T-cell (primary cell): ENCODE data around the gene MFAP1. TPM values are rescaled to one million over a fixed set of nuclear protein-coding genes. Genes with fewer than 3 reads are reported as not detected.

Source experiments
- ATAC-seq, 4 experiments: fragments of 200-7000 bp in 3 of 4; fragments of 150-1000 bp in 1 of 4; cut with Tn5 transposase; replicated peaks in 1 of 4; 1 replicate in 3 of 4; 2 replicates in 1 of 4; pipeline ENCODE4 v1.10.0; 2021; ENCODE audit warnings: moderate library complexity in 3 of 4, mild to moderate bottlenecking in 2 of 4, moderate number of reproducible peaks in 1 of 4
- CTCF ChIA-PET, 2 donors: fragments of 300-600 bp; sonication (Branson Sonifier 250); formaldehyde crosslinking; loops; one replicate each; lab custom pipeline; 2022; ENCODE audit warnings: antibody characterized with exemption in 2 of 2; lab: Charles Lee
- POLR2A ChIA-PET, 2 donors: fragments of 300-600 bp; sonication (Branson Sonifier 250); formaldehyde crosslinking; loops; one replicate each; lab custom pipeline; 2022; ENCODE audit warnings: antibody characterized with exemption in 2 of 2; lab: Charles Lee
- DNase-seq, 35 experiments: peaks; one replicate each; pipeline versions ENCODE4 v3.0.0 to v3.0.0-alpha.2; 2013 to 2023
- H3K27ac ChIP-seq: one replicate; pipeline ENCODE4 v1.5.1; 2013; ENCODE audit warnings: low read length
- H3K27me3 ChIP-seq, 2 experiments: replicated peaks in 1 of 2; 1 replicate in 1 of 2; 2 replicates in 1 of 2; pipeline versions ENCODE4 v1.6.1 to v1.7.0; 2013; ENCODE audit warnings: low read length in 1 of 2, mixed read lengths in 1 of 2; ENCODE audit not compliant: control insufficient read depth in 2 of 2, insufficient read depth in 2 of 2; ENCODE audit errors: extremely low read depth in 1 of 2
- H3K36me3 ChIP-seq, 2 donors: 1 replicate in 1 of 2; 2 replicates in 1 of 2; pipeline versions ENCODE4 v1.6.1 to v1.7.0; 2013; ENCODE audit warnings: low read length in 1 of 2; ENCODE audit not compliant: control insufficient read depth in 2 of 2, insufficient read depth in 1 of 2; ENCODE audit errors: extremely low read depth in 1 of 2
- H3K4me1 ChIP-seq, 2 experiments: 1 replicate in 1 of 2; 2 replicates in 1 of 2; pipeline versions ENCODE4 v1.6.1 to v1.7.0; 2013; ENCODE audit warnings: low read length in 2 of 2, mixed read lengths in 1 of 2; ENCODE audit not compliant: insufficient read depth in 2 of 2, control insufficient read depth in 1 of 2; ENCODE audit errors: extremely low read depth in 1 of 2
- H3K4me3 ChIP-seq, 2 donors: 1 replicate in 1 of 2; 2 replicates in 1 of 2; pipeline versions ENCODE4 v1.5.1 to v1.7.0; 2013; ENCODE audit warnings: mild to moderate bottlenecking in 2 of 2, low read length in 1 of 2, moderate library complexity in 1 of 2; ENCODE audit not compliant: control insufficient read depth in 1 of 2; ENCODE audit errors: extremely low read depth in 1 of 2
- H3K9me3 ChIP-seq: 2 replicates; pipeline ENCODE4 v1.7.0; 2013
- H3K27ac Mint-ChIP-seq, 2 donors: one replicate each; pipeline ENCODE4 v1.8.0; 2020 to 2021; ENCODE audit warnings: mild to moderate bottlenecking in 2 of 2, mixed read lengths in 2 of 2
- H3K27me3 Mint-ChIP-seq, 2 donors: one replicate each; pipeline ENCODE4 v1.8.0; 2021 to 2022; ENCODE audit warnings: mixed read lengths in 2 of 2
- H3K36me3 Mint-ChIP-seq: one replicate; pipeline ENCODE4 v1.8.0; 2021; ENCODE audit warnings: mixed read lengths
- H3K4me1 Mint-ChIP-seq, 3 donors: one replicate each; pipeline ENCODE4 v1.8.0; 2020 to 2022; ENCODE audit warnings: mixed read lengths in 3 of 3, mild to moderate bottlenecking in 1 of 3
- H3K4me3 Mint-ChIP-seq, 3 donors: one replicate each; pipeline ENCODE4 v1.8.0; 2020 to 2022; ENCODE audit warnings: mild to moderate bottlenecking in 3 of 3, mixed read lengths in 3 of 3, moderate library complexity in 3 of 3
- H3K9me3 Mint-ChIP-seq, 3 donors: one replicate each; pipeline ENCODE4 v1.8.0; 2020 to 2022; ENCODE audit warnings: mixed read lengths in 3 of 3
- WGBS: methylation state at CpG from one replicate; pipeline ENCODE4 v1.1.5; 2013; ENCODE audit warnings: missing lambda C conversion rate; ENCODE audit not compliant: insufficient coverage; 5-methylcytosine and 5-hydroxymethylcytosine counted together
- total RNA-seq, 35 experiments: library from RNA in 6 of 35; stranded (reverse) in 6 of 35; fragments of 120-200 nt in 1 of 35; gene quantifications; one replicate each; pipeline versions ENCODE4 v1.2.1 to v1.2.4 and lab custom pipeline; 2013 to 2026

MFAP1 gene
- total RNA-seq (10 to 100 TPM in 4 of 5 donors, 1 to 10 TPM in 1; 9.6 to 22.1 (median 21.0) TPM), total RNA-seq (lab: John Stamatoyannopoulos, UW) (15.0 to 84.4 (median 37.1) reads per million in 29 experiments)
- 14.7 TPM for total RNA-seq (2013)

- DNase-seq (peak; percentile 74 to 98 (median 89)), ATAC-seq (peak; percentile 89 to 93 (median 90))
- no peaks in the 10 kb centered on the region for H3K27me3 ChIP-seq
- WGBS, result 4% methylated on average over 32 of the region's 46 CpGs
- H3K27ac Mint-ChIP-seq, result peak within 1 kb of the TSS; percentile 97 to 98
- peak within 1 kb of the TSS; percentile 96 to 99 for H3K4me3 ChIP-seq
- no peaks in the 10 kb centered on the region for H3K9me3 Mint-ChIP-seq
- no peaks in the 10 kb centered on the region for H3K9me3 ChIP-seq
- POLR2A ChIA-PET, result interaction anchor here (0.5 to 1.6 kb wide), 18 partner anchors 8 to 738 kb away, joined by 3 to 19 read pairs (median 4); partner anchors contain the start of genes HYPK (in 2 of the 2), ELL3 (in 1 of the 2), GOLM2 (in 1 of the 2) and PDIA3 (in 1 of the 2)
- H3K4me1 Mint-ChIP-seq, result peaks cover 54 to 76% (median 64%) of the 10 kb centered on the region in 3 donors
- CTCF ChIA-PET, result interaction anchor here in 1 of 2 donors (0.6 to 1.8 kb wide), 6 partner anchors 16 to 1083 kb away, joined by 3 to 6 read pairs (median 4); partner anchors contain the start of genes ELL3, HYPK and SERINC4
- H3K4me1 ChIP-seq, result peaks cover 32 to 58% of the 10 kb centered on the region in 2 experiments
- H3K27ac ChIP-seq, result peak within 1 kb of the TSS; percentile 92
- peak within 1 kb of the TSS; percentile 98 to 99 (median 98) for H3K4me3 Mint-ChIP-seq
- peaks cover 3% of the 10 kb centered on the region for H3K36me3 Mint-ChIP-seq
- no peaks in the 10 kb centered on the region for H3K36me3 ChIP-seq
- H3K27me3 Mint-ChIP-seq, result no peaks in the 10 kb centered on the region
These were observed at the start of gene MFAP1 for GRCh38 chr15:43824302-43825246. MFAP1 (minus strand) TSS chr15:43824690; CDS start chr15:43824569, 121 bp downstream.

- ATAC-seq (no peak), DNase-seq (no peak)
- Mint-ChIP-seq H3K4me3 (no peak overlapping the region), H3K9me3 (no peaks in the 10 kb centered on the region), H3K36me3 (peaks cover 22% of the 10 kb centered on the region), H3K4me1 (no peaks in the 10 kb centered on the region), H3K27ac (no peak overlapping the region), H3K27me3 (no peaks in the 10 kb centered on the region)
- H3K9me3 ChIP-seq, result no peaks in the 10 kb centered on the region
- no peaks in the 10 kb centered on the region for H3K27me3 ChIP-seq
- POLR2A ChIA-PET, result no interaction called here
- H3K36me3 ChIP-seq, result peaks cover 0 to 5% of the 10 kb centered on the region in 2 donors
- no peak overlapping the region for H3K27ac ChIP-seq
- CTCF ChIA-PET, result no interaction called here
- WGBS, result 97% methylated on average over 5 of the region's 10 CpGs
- no peak overlapping the region for H3K4me3 ChIP-seq
- no peaks in the 10 kb centered on the region for H3K4me1 ChIP-seq
These were observed 49.2 kb upstream of the MFAP1 start for GRCh38 chr15:43873651-43874050.

GRCh38 chr15:43872416-43873020 lies 48.0 kb upstream of the MFAP1 start:
- Histone ChIP-seq H3K4me1 (no peaks in the 10 kb centered on the region), H3K4me3 (no peak overlapping the region), H3K36me3 (peaks cover 0 to 5% of the 10 kb centered on the region in 2 donors), H3K9me3 (no peaks in the 10 kb centered on the region), H3K27ac (no peak overlapping the region), H3K27me3 (no peaks in the 10 kb centered on the region)
- ChIA-PET CTCF (interaction anchor here in 1 of 2 donors (0.6 kb wide), 1 partner anchor 33 kb away, joined by 3 read pairs; no protein-coding TSS in a partner anchor), POLR2A (no interaction called here)
- DNase-seq, result peak in 5 of 35 experiments; percentile 2 to 40 (median 7)
- H3K27ac Mint-ChIP-seq, result no peak overlapping the region
- 95% methylated on average over 3 of the region's 6 CpGs for WGBS
- peaks cover 24% of the 10 kb centered on the region for H3K36me3 Mint-ChIP-seq
- H3K4me1 Mint-ChIP-seq, result peaks cover 0 to 2% (median 0%) of the 10 kb centered on the region in 3 donors
- no peak overlapping the region for H3K4me3 Mint-ChIP-seq
- ATAC-seq, result no peak
- no peaks in the 10 kb centered on the region for H3K27me3 Mint-ChIP-seq
- H3K9me3 Mint-ChIP-seq, result no peaks in the 10 kb centered on the region

- H3K4me1 Mint-ChIP-seq, result peaks cover 0 to 2% (median 0%) of the 10 kb centered on the region in 3 donors
- CTCF ChIA-PET, result interaction anchor here in 1 of 2 donors (0.6 kb wide), 1 partner anchor 34 kb away, joined by 3 read pairs; no protein-coding TSS in a partner anchor
- no CpG with 5 or more reads among the region's 2 CpGs for WGBS
These were observed 47.3 kb upstream of the MFAP1 start for GRCh38 chr15:43871835-43872234.

GRCh38 chr15:43868406-43868805 lies 43.9 kb upstream of the MFAP1 start:
- Mint-ChIP-seq H3K27me3 (no peaks in the 10 kb centered on the region), H3K36me3 (peaks cover 36% of the 10 kb centered on the region), H3K9me3 (no peaks in the 10 kb centered on the region), H3K4me1 (peaks cover 0 to 2% (median 0%) of the 10 kb centered on the region in 3 donors), H3K27ac (no peak overlapping the region), H3K4me3 (no peak overlapping the region)
- Histone ChIP-seq H3K27me3 (no peaks in the 10 kb centered on the region), H3K4me1 (no peaks in the 10 kb centered on the region), H3K27ac (no peak overlapping the region), H3K4me3 (no peak overlapping the region), H3K9me3 (no peaks in the 10 kb centered on the region), H3K36me3 (peaks cover 5 to 11% of the 10 kb centered on the region in 2 donors)
- no CpG with 5 or more reads among the region's 2 CpGs for WGBS
- ChIA-PET CTCF (no interaction called here), POLR2A (interaction anchor here in 1 of 2 donors (0.5 kb wide), 1 partner anchor 614 kb away, joined by 6 read pairs; no protein-coding TSS in a partner anchor)
- DNase-seq (no peak), ATAC-seq (no peak)

More at GRCh38 chr15:43871835-43872234, 47.3 kb upstream of the MFAP1 start:
- Mint-ChIP-seq H3K27me3 (no peaks in the 10 kb centered on the region), H3K9me3 (no peaks in the 10 kb centered on the region), H3K36me3 (peaks cover 23% of the 10 kb centered on the region), H3K4me3 (no peak overlapping the region), H3K27ac (no peak overlapping the region)
- ATAC-seq (no peak), DNase-seq (no peak)
- H3K27me3 ChIP-seq, result no peaks in the 10 kb centered on the region
- peaks cover 0 to 5% of the 10 kb centered on the region in 2 donors for H3K36me3 ChIP-seq
- H3K4me3 ChIP-seq, result no peak overlapping the region
- no peaks in the 10 kb centered on the region for H3K9me3 ChIP-seq
- H3K4me1 ChIP-seq, result no peaks in the 10 kb centered on the region
- POLR2A ChIA-PET, result no interaction called here
- no peak overlapping the region for H3K27ac ChIP-seq

- peaks cover 5 to 11% of the 10 kb centered on the region in 2 donors for H3K36me3 ChIP-seq
- ATAC-seq (no peak), DNase-seq (no peak)
- H3K27me3 ChIP-seq, result no peaks in the 10 kb centered on the region
- H3K27ac ChIP-seq, result no peak overlapping the region
- no peaks in the 10 kb centered on the region for H3K9me3 ChIP-seq
- H3K4me3 ChIP-seq, result no peak overlapping the region
- no peaks in the 10 kb centered on the region for H3K27me3 Mint-ChIP-seq
- ChIA-PET CTCF (no interaction called here), POLR2A (no interaction called here)
- peaks cover 35% of the 10 kb centered on the region for H3K36me3 Mint-ChIP-seq
- H3K9me3 Mint-ChIP-seq, result no peaks in the 10 kb centered on the region
- H3K4me1 Mint-ChIP-seq, result peaks cover 0 to 2% (median 0%) of the 10 kb centered on the region in 3 donors
- H3K27ac Mint-ChIP-seq, result no peak overlapping the region
- H3K4me3 Mint-ChIP-seq, result no peak overlapping the region
- WGBS, result 100% methylated on average over 4 of the region's 5 CpGs
- H3K4me1 ChIP-seq, result no peaks in the 10 kb centered on the region
These were observed 42.6 kb upstream of the MFAP1 start for GRCh38 chr15:43867096-43867495.
